ENCODE data around the gene FGF23.

FGF23 gene

GRCh38 chr12:4323396-4323795, 56.1 kb downstream of the FGF23 start:
- H3K4me3 ChIP-seq (ENCODE audit: insufficient read depth, low read depth, low read length) = no peak overlapping the region
- H3K4me1 ChIP-seq (ENCODE audit: control insufficient read depth, insufficient read depth, low read length) = no peaks in the 10 kb centered on the region
- H3K36me3 ChIP-seq (ENCODE audit: control insufficient read depth, insufficient read depth, low read length) = no peaks in the 10 kb centered on the region
- 88 to 100% methylated on average over 3 to 4 of the region's 4 CpGs for WGBS, 2 experiments
- no peaks in the 10 kb centered on the region for H3K9me3 ChIP-seq (ENCODE audit: control insufficient read depth, low read length)
- H3K27me3 ChIP-seq (ENCODE audit: control insufficient read depth, insufficient read depth, low read length, poor library complexity, severe bottlenecking) = no peaks in the 10 kb centered on the region
- no peak overlapping the region for H3K27ac ChIP-seq (ENCODE audit: insufficient read depth, low read depth, low read length, poor library complexity, severe bottlenecking)

GRCh38 chr12:4322726-4323125, 56.8 kb downstream of the FGF23 start:
- Histone ChIP-seq H3K27me3 (ENCODE audit: control insufficient read depth, insufficient read depth, low read length, poor library complexity, severe bottlenecking) (no peaks in the 10 kb centered on the region), H3K4me3 (ENCODE audit: insufficient read depth, low read depth, low read length) (no peak overlapping the region), H3K27ac (ENCODE audit: insufficient read depth, low read depth, low read length, poor library complexity, severe bottlenecking) (no peak overlapping the region), H3K9me3 (ENCODE audit: control insufficient read depth, low read length) (no peaks in the 10 kb centered on the region), H3K36me3 (ENCODE audit: control insufficient read depth, insufficient read depth, low read length) (no peaks in the 10 kb centered on the region), H3K4me1 (ENCODE audit: control insufficient read depth, insufficient read depth, low read length) (no peaks in the 10 kb centered on the region)
- WGBS, 2 experiments = 93 to 94% methylated on average over 5 of the region's 5 CpGs

GRCh38 chr12:4320853-4321701, 58.4 kb downstream of the FGF23 start, which contains the start of gene TIGAR:
TSS of gene TIGAR (plus strand) at chr12:4321213. CDS start at chr12:4321272, 59 bp downstream.
- Histone ChIP-seq H3K4me3 (ENCODE audit: insufficient read depth, low read depth, low read length) (peak within 1 kb of the TSS; percentile 73), H3K27ac (ENCODE audit: insufficient read depth, low read depth, low read length, poor library complexity, severe bottlenecking) (peak within 1 kb of the TSS; percentile 76), H3K27me3 (ENCODE audit: control insufficient read depth, insufficient read depth, low read length, poor library complexity, severe bottlenecking) (no peaks in the 10 kb centered on the region), H3K9me3 (ENCODE audit: control insufficient read depth, low read length) (no peaks in the 10 kb centered on the region), H3K4me1 (ENCODE audit: control insufficient read depth, insufficient read depth, low read length) (no peaks in the 10 kb centered on the region), H3K36me3 (ENCODE audit: control insufficient read depth, insufficient read depth, low read length) (no peaks in the 10 kb centered on the region)
- WGBS, 2 experiments = 0 to 1% methylated on average over 76 of the region's 76 CpGs

- 1% methylated on average over 13 of the region's 13 CpGs for WGBS, 2 experiments
- peak overlapping the region; percentile 76 for H3K27ac ChIP-seq (ENCODE audit: insufficient read depth, low read depth, low read length, poor library complexity, severe bottlenecking)
- no peaks in the 10 kb centered on the region for H3K4me1 ChIP-seq (ENCODE audit: control insufficient read depth, insufficient read depth, low read length)
- no peaks in the 10 kb centered on the region for H3K27me3 ChIP-seq (ENCODE audit: control insufficient read depth, insufficient read depth, low read length, poor library complexity, severe bottlenecking)
- no peaks in the 10 kb centered on the region for H3K9me3 ChIP-seq (ENCODE audit: control insufficient read depth, low read length)
- peak overlapping the region; percentile 73 for H3K4me3 ChIP-seq (ENCODE audit: insufficient read depth, low read depth, low read length)
- no peaks in the 10 kb centered on the region for H3K36me3 ChIP-seq (ENCODE audit: control insufficient read depth, insufficient read depth, low read length)
Measured at GRCh38 chr12:4320497-4320852, 59.0 kb downstream of the FGF23 start.
